SK-N-SH (cell line): ENCODE data around the gene ZNF845. TPM values are rescaled to one million over a fixed set of nuclear protein-coding genes. Genes with fewer than 3 reads are reported as not detected.

Source experiments
- CTCF ChIA-PET: fragments of 300-600, 350-600 bp; formaldehyde crosslinking; extraction: SDS; loops from one replicate; lab custom pipeline; 2021; lab: Yijun Ruan, JAX
- POLR2A ChIA-PET: fragments of 350-600 bp; sonication (Branson Sonifier 250); formaldehyde crosslinking; extraction: SDS; loops from one replicate; lab custom pipeline; 2020; ENCODE audit warnings: antibody characterized with exemption, inconsistent platforms; lab: Yijun Ruan, JAX
- DNase-seq: peaks from one replicate; pipeline ENCODE4 v3.0.0; 2012
- H2AFZ ChIP-seq: fragments of 200-600 bp; sonication (generic); 2 replicates; pipeline ENCODE4 v1.8.1; 2016; ENCODE audit warnings: antibody characterized with exemption, mild to moderate bottlenecking, low read depth
- H3F3A ChIP-seq: fragments of 200-600 bp; sonication (generic); replicated peaks from 2 replicates; pipeline ENCODE3; 2016; ENCODE audit warnings: antibody characterized with exemption, mild to moderate bottlenecking; ENCODE audit not compliant: insufficient read depth
- H3K27ac ChIP-seq, 2 experiments: fragments of 200-500 bp in 1 of 2; fragments of 200-600 bp in 1 of 2; sonication (Bioruptor generic) in 1 of 2; sonication (generic), shearing (Covaris generic) in 1 of 2; 2 replicates each; pipeline versions ENCODE4 v1.5.1 to v1.6.1; 2014 to 2016; ENCODE audit warnings: low read depth in 2 of 2, inconsistent platforms in 1 of 2, low read length in 1 of 2, mild to moderate bottlenecking in 1 of 2, mixed read lengths in 1 of 2
- H3K27me3 ChIP-seq: fragments of 200-600 bp; sonication (generic), shearing (Covaris generic); 2 replicates; pipeline ENCODE4 v1.6.1; 2016; ENCODE audit warnings: mixed run types; ENCODE audit not compliant: insufficient read depth
- H3K36me3 ChIP-seq, 2 experiments: fragments of 200-500 bp in 1 of 2; fragments of 200-600 bp in 1 of 2; sonication (Bioruptor generic) in 1 of 2; sonication (generic) in 1 of 2; replicated peaks in 1 of 2; 2 replicates each; pipeline versions ENCODE3 to v1.5.1; 2014 to 2016; ENCODE audit warnings: low read length in 1 of 2, mild to moderate bottlenecking in 1 of 2; ENCODE audit not compliant: insufficient read depth in 2 of 2, control insufficient read depth in 1 of 2
- H3K4me1 ChIP-seq, 2 experiments: fragments of 200-500 bp in 1 of 2; fragments of 200-600 bp in 1 of 2; sonication (Bioruptor generic) in 1 of 2; sonication (generic), shearing (Covaris generic) in 1 of 2; 2 replicates each; pipeline versions ENCODE4 v1.5.1 to v1.6.1; 2014 to 2016; ENCODE audit warnings: low read depth in 1 of 2, low read length in 1 of 2, mixed run types in 1 of 2; ENCODE audit not compliant: insufficient read depth in 2 of 2, control insufficient read depth in 1 of 2
- H3K4me2 ChIP-seq: fragments of 200-600 bp; sonication (generic), shearing (Covaris generic); 2 replicates; pipeline ENCODE4 v1.6.1; 2017; ENCODE audit warnings: mixed run types
- H3K4me3 ChIP-seq, 2 experiments: fragments of 200-500 bp in 1 of 2; fragments of 200-600 bp in 1 of 2; sonication (Bioruptor generic) in 1 of 2; sonication (generic), shearing (Covaris generic) in 1 of 2; 2 replicates each; pipeline versions ENCODE4 v1.5.1 to v1.8.1; 2014 to 2016; ENCODE audit warnings: low read depth in 2 of 2, inconsistent platforms in 1 of 2, low read length in 1 of 2, mild to moderate bottlenecking in 1 of 2, mixed read lengths in 1 of 2, moderate library complexity in 1 of 2
- H3K79me2 ChIP-seq: fragments of 200-600 bp; sonication (generic); 2 replicates; pipeline ENCODE4 v1.8.1; 2017; ENCODE audit warnings: mild to moderate bottlenecking; ENCODE audit not compliant: insufficient read depth
- H3K9ac ChIP-seq: fragments of 200-600 bp; sonication (generic); 2 replicates; pipeline ENCODE4 v1.6.1; 2017; ENCODE audit warnings: mixed run types
- H3K9me2 ChIP-seq: fragments of 200-600 bp; sonication (generic); 2 replicates; pipeline ENCODE4 v1.6.1; 2017; ENCODE audit warnings: mixed run types
- H3K9me3 ChIP-seq: fragments of 200-600 bp; sonication (generic); 2 replicates; pipeline ENCODE4 v1.6.1; 2017; ENCODE audit warnings: mixed run types, mild to moderate bottlenecking, moderate library complexity
- H4K20me1 ChIP-seq: fragments of 200-600 bp; sonication (generic); 2 replicates; pipeline ENCODE4 v1.6.1; 2017; ENCODE audit warnings: mild to moderate bottlenecking, mixed run types; ENCODE audit not compliant: insufficient read depth
- CTCF ChIP-seq: fragments of 200-600 bp; sonication (generic); IDR thresholded peaks from 2 replicates; pipeline ENCODE4 v1.6.1; 2017; ENCODE audit warnings: antibody characterized with exemption, mild to moderate bottlenecking, moderate library complexity
- ELF1 ChIP-seq: IDR thresholded peaks from 2 replicates; pipeline ENCODE4 v1.4.0; 2012
- GATA2 ChIP-seq: sonication (generic); formaldehyde crosslinking; IDR thresholded peaks from 2 replicates; pipeline ENCODE4 v1.5.0; 2020; ENCODE audit warnings: mild to moderate bottlenecking, missing genetic modification reagents
- MEF2A ChIP-seq: IDR thresholded peaks from 2 replicates; pipeline ENCODE4 v1.4.0; 2012; ENCODE audit warnings: low read depth, borderline replicate concordance
- MXI1 ChIP-seq: IDR thresholded peaks from 2 replicates; pipeline ENCODE4 v1.6.1; 2012; ENCODE audit warnings: mild to moderate bottlenecking, low read depth, low read length, improper control_type of control experiment
- REST ChIP-seq: IDR thresholded peaks from 2 replicates; pipeline ENCODE4 v1.6.1; 2012; ENCODE audit warnings: mild to moderate bottlenecking, low read depth, low read length, moderate library complexity
- SMC3 ChIP-seq: IDR thresholded peaks from 2 replicates; pipeline ENCODE4 v1.6.1; 2012; ENCODE audit warnings: low read depth, low read length, improper control_type of control experiment
- WGBS: methylation state at CpG from one replicate; pipeline ENCODE4 v1.1.6; 2017; ENCODE audit warnings: low lambda C conversion rate; 5-methylcytosine and 5-hydroxymethylcytosine counted together
- polyA plus RNA-seq, 3 experiments: library from polyadenylated mRNA; depleted of rRNA; stranded (reverse); fragments of >200 nt; gene quantifications; 2 replicates each; pipeline ENCODE4 v1.2.3, GENCODE V29; 2012

The ZNF845 gene
- polyA plus RNA-seq, 1 of the 3 experiments (the other 2 are of a cell fraction) = 0.77 TPM

- H3K4me2 ChIP-seq = no peak overlapping the region
- no peak for TF ChIP-seq REST
- H4K20me1 ChIP-seq = no peaks in the 10 kb centered on the region
- H2AFZ ChIP-seq = no peak overlapping the region
- H3K4me1 ChIP-seq = no peaks in the 10 kb centered on the region
- ChIA-PET POLR2A (no interaction called here), CTCF (interaction anchor here (1.3 kb wide), 1 partner anchor 374 kb away, joined by 3 read pairs; no protein-coding TSS in a partner anchor)
- no peaks in the 10 kb centered on the region for H3F3A ChIP-seq
- no peaks in the 10 kb centered on the region for H3K27me3 ChIP-seq
- H3K36me3 ChIP-seq = peaks cover 0 to 31% of the 10 kb centered on the region in 2 experiments
- no peaks in the 10 kb centered on the region for H3K9me3 ChIP-seq
- no peak overlapping the region for H3K9ac ChIP-seq
- no peak overlapping the region for H3K27ac ChIP-seq
- no peaks in the 10 kb centered on the region for H3K79me2 ChIP-seq
- no peak for DNase-seq
- no peaks in the 10 kb centered on the region for H3K9me2 ChIP-seq
- 78% methylated on average over 3 of the region's 4 CpGs for WGBS
- no peak overlapping the region for H3K4me3 ChIP-seq
Observed at GRCh38 chr19:53372196-53372595, 38.6 kb downstream of the ZNF845 start.

- ChIA-PET CTCF (no interaction called here), POLR2A (no interaction called here)
- Histone ChIP-seq H3K36me3 (peaks cover 0 to 39% of the 10 kb centered on the region in 2 experiments), H3K9me2 (no peaks in the 10 kb centered on the region), H3K4me1 (no peaks in the 10 kb centered on the region), H2AFZ (no peak overlapping the region), H3K79me2 (no peaks in the 10 kb centered on the region), H3K27me3 (no peaks in the 10 kb centered on the region), H3K9me3 (no peaks in the 10 kb centered on the region), H3F3A (no peaks in the 10 kb centered on the region), H3K9ac (no peak overlapping the region), H3K4me3 (no peak overlapping the region), H3K27ac (no peak overlapping the region), H3K4me2 (no peak overlapping the region), H4K20me1 (no peaks in the 10 kb centered on the region)
- WGBS = 72% methylated on average over 3 of the region's 3 CpGs
- no peak for TF ChIP-seq CTCF
- TF ChIP-seq SMC3 = no peak
- TF ChIP-seq GATA2 (CRISPR knock-in tag) = no peak
- TF ChIP-seq MEF2A = no peak
- TF ChIP-seq MXI1 = no peak
- no peak for TF ChIP-seq ELF1
- DNase-seq = no peak
Observed at GRCh38 chr19:53374288-53374687, 40.7 kb downstream of the ZNF845 start.
